Fibroblast of the conjunctiva (primary cell): ENCODE data around the gene CLEC4C.
"Not testable (repeated sequence)": the region's sequence is repeated elsewhere in the genome, so short reads cannot be mapped to it uniquely, and the experiment has no call there.

Experiments used
- DNase-seq: peaks from one replicate; pipeline ENCODE4 v3.0.0-alpha.2; 2010; ENCODE audit warnings: low read depth

The CLEC4C gene, protein sequence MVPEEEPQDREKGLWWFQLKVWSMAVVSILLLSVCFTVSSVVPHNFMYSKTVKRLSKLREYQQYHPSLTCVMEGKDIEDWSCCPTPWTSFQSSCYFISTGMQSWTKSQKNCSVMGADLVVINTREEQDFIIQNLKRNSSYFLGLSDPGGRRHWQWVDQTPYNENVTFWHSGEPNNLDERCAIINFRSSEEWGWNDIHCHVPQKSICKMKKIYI

GRCh38 chr12:7747246-7747645 lies at the start of gene CLEC4C:
TSS of gene CLEC4C (minus strand) at chr12:7747375. CDS start at chr12:7747348, 27 bp downstream.
- DNase-seq = no peak

- no peak for DNase-seq
These were observed 46.0 kb upstream of the CLEC4C start for GRCh38 chr12:7793211-7793610.

- DNase-seq = not testable (repeated sequence)
These were observed 41.8 kb upstream of the CLEC4C start, which contains the start of gene NANOG for GRCh38 chr12:7788884-7789528. TSS of gene NANOG (plus strand) at chr12:7789402. CDS start at chr12:7789615, 213 bp downstream.

DNA sequence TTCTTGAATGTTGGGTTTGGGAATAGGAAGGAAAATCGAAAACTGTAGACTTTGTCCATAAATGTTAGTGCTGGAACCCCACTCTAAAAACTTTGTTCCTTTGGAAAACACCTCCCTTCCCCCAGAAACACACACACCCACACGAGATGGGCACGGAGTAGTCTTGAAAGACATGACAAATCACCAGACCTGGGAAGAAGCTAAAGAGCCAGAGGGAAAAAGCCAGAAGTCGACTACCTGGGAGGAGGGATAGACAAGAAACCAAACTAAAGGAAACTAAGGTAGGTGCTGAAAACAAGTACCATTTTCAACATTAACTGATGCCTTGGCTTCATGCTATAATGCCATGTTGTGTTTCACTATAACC lies 41.1 kb upstream of the CLEC4C start:
- DNase-seq = no peak

DNA sequence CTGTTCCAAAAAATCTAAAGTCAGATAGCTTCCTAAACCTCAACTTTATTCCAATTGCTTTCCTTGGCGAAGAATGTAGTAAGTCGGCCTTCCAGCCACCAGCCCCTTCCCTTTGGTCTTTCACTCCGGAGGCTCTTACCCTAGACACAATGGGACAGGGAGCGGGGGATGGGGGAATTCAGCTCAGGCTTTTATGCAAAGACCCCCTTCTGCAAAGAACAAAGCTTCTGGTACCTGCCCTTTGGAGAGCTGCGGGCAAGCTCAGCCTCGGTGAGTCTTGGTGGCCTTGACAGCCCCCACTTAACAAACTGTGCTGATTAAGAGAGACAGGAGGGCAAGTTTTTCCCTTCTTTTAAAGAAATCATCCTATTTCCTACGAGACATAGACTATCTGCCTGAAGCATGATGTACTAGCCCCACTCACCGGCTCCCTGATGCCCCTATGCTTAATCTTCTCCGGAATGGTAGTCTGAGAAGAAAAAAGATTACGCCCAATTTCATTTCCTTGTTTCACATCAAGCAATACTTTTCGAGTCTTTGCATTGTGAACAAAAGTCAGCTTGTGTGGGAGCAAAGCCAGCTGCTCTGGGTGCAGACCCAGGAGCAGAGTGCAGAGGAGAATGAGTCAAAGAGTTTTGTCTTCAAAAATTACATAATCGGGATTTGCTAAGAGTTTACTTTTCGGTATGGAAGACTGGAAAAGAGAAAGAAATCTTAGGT lies 40.6 kb upstream of the CLEC4C start:
- DNase-seq = no peak

GRCh38 chr12:7784701-7785100 lies 37.5 kb upstream of the CLEC4C start:
- DNase-seq = no peak

DNA sequence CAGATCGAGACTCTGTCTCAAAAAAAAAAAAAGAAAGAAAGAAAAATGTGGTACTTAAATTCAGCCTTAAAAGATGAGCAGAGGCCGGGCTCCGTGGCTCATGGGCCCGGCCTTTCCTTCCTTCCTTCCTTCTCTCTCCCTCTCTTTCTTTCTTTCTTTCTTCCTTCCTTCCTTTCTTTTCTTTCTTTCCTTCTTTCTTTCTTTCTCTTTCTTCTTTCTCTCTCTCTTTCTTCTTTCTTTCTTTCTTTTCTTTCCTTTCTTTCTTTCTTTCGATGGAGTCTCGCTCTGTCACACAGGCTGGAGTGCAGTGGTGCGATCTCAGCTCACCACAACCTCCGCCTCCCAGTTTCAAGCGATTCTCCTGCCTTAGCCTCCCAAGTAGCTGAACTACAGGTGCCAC lies 36.3 kb upstream of the CLEC4C start:
- DNase-seq = not testable (repeated sequence)

GRCh38 chr12:7782055-7782454 lies 34.9 kb upstream of the CLEC4C start:
- no peak for DNase-seq

DNA sequence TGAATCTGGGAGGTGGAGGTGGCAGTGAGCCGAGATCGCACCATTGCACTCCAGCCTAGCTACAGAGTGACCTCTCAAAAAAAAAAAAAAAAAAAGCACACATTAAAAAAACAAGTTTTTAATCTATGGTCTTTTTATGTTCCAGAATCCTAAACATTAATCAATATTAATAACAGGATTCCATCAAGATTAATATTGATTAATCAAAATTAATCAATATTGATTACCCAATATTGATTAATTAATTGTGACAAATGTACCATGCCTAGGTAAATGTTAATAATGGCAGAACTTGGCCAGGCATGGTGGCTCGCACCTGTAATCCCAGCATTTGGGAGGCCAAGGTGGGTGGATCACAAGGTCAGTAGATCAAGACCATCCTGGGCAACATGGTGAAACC lies 34.1 kb upstream of the CLEC4C start:
- no peak for DNase-seq

- DNase-seq = no peak
These were observed 22.8 kb upstream of the CLEC4C start for GRCh38 chr12:7769999-7770398.

DNA sequence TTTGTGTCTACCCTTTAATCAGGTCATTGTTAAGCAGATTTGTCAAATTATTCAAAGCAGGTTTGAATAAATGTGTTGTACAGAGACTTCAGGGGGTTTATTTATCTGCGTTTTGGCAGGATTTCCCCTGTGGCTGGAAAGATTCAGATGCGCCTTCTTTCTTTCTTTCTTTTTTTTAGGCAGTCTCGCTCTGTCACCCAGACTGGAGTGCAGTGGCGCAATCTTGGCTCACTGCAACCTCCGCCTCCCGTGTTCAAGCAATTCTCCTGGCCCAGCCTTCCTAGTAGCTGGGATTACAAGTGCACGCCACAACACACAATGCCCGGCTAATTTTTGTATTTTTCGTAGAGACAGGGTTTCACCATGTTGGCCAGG lies 11.6 kb upstream of the CLEC4C start:
- no peak for DNase-seq

DNA sequence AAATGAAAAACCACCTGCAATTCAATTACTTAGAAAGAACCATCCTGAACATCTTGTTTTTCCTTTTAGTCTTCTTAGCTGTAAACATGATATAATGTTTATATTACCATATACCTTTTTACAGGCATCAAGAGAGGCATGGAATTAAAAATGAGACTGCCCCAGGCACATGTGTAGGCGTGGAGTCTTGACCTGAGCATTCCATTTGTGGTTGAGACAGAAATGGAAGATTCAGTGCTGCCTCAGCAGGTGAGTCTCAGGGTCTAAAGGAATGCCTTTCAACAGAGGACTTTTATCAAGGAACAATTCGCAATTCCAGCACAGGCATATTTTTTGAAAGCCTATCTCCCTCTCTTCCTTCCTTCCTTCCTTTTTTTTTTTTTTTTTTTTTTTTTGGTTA lies 9.8 kb upstream of the CLEC4C start:
- no peak for DNase-seq

GRCh38 chr12:7755668-7756067 lies 8.5 kb upstream of the CLEC4C start:
- not testable (repeated sequence) for DNase-seq

GRCh38 chr12:7751941-7752922 lies 5.1 kb upstream of the CLEC4C start:
- DNase-seq = not testable (repeated sequence)

- no peak for DNase-seq
These were observed 4.2 kb upstream of the CLEC4C start for GRCh38 chr12:7751394-7751793.

GRCh38 chr12:7750350-7750749 lies 3.2 kb upstream of the CLEC4C start:
- DNase-seq = no peak

GRCh38 chr12:7749442-7749841 lies 2.3 kb upstream of the CLEC4C start:
- DNase-seq = no peak

- DNase-seq = no peak
These were observed 1.7 kb upstream of the CLEC4C start for GRCh38 chr12:7748852-7749251.

DNA sequence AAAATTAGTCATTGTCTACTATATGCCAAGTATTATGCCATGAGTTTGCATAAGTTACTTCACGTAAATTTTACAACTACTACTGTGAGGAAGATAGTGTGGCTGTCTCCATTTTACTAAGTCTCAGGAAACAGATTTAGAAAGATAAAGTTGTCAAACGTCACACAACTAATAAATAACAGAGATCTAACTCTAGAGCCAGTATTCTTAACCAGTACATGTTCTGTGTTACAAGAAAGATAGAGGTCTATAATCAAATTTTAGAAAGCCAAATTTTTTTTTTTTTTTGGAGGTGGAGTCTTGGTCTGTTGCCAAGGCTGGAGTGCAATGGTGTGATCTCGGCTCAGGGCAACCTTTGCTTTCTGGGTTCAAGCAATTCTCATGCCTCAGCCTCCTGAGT lies 14.2 kb downstream of the CLEC4C start:
- no peak for DNase-seq

DNA sequence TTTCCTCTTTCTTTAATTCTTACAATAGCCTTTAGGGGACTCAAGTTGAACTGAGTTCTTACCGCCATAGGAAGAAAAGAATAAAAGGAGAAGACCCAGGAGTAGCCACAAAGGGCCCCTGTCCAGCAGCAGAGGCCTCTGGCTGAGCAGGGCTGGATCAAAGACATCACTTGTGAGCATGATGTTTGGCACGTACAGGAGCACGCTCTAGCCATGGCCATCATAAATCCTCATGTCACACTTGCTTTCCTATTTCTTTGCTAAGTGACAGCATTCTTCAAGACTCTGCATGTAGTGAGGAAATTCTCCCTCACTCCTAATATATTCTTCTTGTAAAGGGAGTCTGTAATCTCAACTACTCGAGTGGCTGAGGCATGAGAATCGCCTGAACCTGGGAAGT lies 15.7 kb downstream of the CLEC4C start:
- DNase-seq = no peak

DNA sequence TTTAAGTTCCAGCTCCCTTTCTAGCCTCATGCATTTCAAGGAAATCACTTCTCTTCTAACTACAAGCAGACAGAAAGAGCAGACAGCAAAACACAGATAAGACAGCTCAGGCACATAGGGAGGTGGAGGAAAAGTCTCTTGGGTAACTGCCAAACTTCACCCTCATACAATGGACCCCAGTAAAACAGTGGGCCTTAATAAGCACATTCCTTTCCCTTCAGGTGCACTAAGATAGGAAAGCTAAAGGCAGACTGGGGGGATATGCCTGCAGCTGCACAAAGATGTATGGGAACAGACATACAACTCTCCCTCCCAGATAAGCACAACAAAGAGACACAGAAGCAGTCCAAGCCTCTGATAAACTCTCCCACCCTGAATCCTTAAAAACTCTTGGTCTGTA lies 16.2 kb downstream of the CLEC4C start:
- not testable (repeated sequence) for DNase-seq

DNA sequence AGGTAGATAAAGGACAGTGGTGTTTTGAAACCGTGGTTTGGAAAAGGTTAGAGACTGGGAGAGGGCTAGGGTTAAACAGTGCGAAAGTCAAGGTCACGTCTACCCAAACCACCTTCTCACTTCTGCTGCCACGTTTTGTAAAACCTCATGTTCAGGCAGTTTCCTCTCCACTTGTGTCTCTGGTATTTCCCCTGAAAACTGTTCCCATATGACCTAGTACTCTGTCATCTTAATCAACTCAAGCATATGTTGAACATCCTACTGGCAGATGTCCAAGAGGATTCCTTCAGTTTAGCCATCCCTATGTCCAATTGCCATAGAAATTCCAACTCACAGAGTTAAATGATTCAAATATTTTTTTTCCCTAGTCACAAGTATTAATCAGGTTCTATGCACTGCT lies 17.4 kb downstream of the CLEC4C start:
- DNase-seq = no peak
